Gastroesophageal sphincter (tissue), 3 donors: ENCODE data around the gene IER3IP1.

Experiments used
- CTCF ChIP-seq, 4 experiments: fragments of 200-600 bp in 2 of 4; fragments of 450-650 bp in 2 of 4; sonication (generic) in 1 of 4; IDR thresholded peaks; one replicate each; pipeline ENCODE4 v1.5.1; 2017 to 2019; ENCODE audit warnings: antibody characterized with exemption in 4 of 4, mild to moderate bottlenecking in 2 of 4, moderate library complexity in 2 of 4
- POLR2A ChIP-seq, 2 donors: fragments of 450-650 bp; IDR thresholded peaks; one replicate each; pipeline ENCODE4 v1.6.1; 2017; ENCODE audit warnings: antibody characterized with exemption in 2 of 2, mild to moderate bottlenecking in 2 of 2, moderate library complexity in 1 of 2

DNA sequence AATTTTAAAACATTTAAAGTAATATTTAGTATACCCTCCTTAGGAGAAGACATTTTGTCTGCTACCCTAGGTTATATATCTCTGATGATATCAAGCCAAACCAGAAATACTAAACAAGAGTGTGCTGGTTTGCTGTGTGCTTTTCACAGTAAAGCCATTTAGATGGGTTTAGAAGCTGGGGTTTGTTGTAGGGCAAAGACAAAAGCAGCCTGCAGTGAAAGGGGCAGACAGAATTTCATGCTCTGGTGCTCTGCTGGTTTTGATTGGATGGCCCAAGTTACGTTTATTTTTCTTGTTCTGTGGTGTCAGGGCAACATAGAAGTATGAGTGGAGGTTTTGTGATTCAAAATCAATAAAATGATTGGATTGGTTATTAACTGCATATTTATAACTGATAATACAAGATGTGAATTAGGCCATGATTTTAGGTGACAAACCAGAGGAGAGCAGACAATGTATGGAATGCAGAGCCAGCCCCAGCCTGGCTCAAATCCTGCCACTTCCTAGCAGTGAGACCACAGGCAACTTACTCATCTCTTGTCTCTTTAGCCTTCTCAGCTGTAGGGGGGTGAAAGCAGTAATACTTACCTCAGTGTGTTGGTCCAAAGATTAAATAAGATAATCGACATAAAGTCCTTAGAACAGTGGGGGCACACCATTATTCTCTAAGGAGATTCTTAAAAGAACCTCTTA is 30.9 kb upstream of the IER3IP1 start:
- no peak for TF ChIP-seq POLR2A (IDR thresholded peaks at IDR 0.05)
- TF ChIP-seq CTCF (IDR thresholded peaks at IDR 0.05) = no peak
